HG03097 (cell line): Measurements from ENCODE around the gene ALKBH4.
"Not testable (repeated sequence)": the region's sequence is repeated elsewhere in the genome, so short reads cannot be mapped to it uniquely, and the experiment has no call there.

ENCODE experiments used
- ATAC-seq: cut with Tn5 transposase; IDR thresholded peaks from one replicate; pipeline ENCODE4 v1.9.1; 2021; ENCODE audit not compliant: unreplicated experiment, low FRiP score

Gene ALKBH4

DNA sequence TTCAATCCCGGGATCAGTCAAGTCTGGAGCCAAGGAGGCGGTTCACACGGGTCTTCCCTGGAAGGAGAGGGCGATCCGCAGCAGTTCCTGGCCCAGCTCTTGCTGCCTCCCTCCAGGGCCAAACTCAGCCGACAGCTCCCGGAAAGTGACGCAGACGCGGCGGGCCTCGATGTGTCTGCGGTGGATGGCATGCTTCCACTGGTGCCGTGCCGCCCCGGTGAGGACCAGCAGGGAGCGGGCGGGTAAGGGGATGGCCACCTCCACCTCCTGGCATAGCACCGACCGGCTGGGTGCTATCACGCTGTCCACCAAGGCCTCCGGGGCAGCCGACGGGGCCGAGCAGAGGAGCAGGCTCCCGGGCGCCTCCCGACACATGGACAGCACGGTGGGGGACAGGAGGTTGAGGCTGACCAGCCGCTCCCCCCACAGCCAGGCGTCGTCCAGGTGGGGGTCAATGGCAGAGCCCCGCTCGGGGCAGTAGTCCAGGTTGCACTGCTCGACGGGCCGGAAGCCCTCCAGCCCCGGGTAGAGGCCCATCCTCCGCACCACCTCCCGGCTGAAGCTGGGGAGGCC is 7.2 kb downstream of the ALKBH4 start:
- ATAC-seq, result no peak

DNA sequence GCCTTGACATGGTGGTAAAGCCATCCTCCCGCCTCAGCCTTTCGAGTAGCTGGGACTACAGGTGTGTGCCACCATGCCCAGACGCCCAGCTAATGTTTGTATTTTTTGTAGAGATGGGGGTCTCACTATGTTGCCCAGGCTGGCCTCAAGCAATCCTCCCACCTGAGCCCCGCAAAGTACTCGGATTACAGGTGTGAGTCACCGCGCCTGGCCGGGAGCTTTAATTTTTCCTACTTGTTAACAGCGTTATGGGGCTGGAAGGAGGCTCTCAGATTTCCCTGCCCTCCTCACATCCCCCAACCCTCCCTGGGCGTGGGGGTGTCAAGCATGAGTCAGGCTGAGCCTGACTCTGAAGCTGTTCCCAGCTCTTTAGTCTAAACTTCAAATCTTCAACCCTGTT is 8.3 kb downstream of the ALKBH4 start:
- ATAC-seq, result no peak

DNA sequence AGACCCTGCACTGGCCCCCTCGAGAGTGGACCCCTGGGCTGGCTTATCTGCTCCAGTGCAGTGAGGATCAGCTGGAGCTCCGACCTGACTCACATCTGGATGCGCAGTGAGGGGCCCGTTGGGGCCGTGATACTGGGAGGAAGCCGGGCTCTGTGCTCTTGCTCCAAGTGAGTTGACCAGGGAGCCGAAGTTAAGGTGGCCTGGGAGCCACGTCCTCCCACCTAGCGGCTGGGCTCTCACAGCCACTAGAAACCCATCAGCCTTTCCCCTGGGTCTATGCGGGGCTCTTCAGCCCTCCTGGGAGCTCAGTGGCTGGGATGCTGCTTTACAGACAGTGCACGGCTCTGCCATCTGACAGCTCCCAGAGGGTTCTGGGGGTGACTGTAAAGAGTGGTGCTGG is 9.1 kb downstream of the ALKBH4 start:
- no peak for ATAC-seq

DNA sequence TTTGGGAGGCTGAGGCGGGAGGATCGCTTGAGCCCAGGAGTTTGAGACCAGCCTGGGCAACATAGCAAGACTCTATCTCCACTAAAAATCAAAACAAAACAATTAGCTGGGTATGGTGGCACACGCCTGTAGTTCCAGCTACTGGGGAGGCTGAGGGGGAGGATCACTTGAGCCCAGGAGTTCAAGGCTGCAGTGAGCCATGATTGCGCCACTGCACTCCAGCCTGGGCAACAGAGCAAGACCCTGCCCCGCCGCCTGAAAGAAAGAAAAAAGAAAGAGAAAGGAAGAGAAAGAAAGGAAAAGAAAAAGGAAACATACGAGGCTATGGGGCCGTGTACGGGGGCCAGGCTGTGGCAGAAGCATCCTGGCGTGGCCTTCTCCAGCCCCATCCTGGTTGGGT is 9.7 kb downstream of the ALKBH4 start:
- ATAC-seq, result not testable (repeated sequence)

DNA sequence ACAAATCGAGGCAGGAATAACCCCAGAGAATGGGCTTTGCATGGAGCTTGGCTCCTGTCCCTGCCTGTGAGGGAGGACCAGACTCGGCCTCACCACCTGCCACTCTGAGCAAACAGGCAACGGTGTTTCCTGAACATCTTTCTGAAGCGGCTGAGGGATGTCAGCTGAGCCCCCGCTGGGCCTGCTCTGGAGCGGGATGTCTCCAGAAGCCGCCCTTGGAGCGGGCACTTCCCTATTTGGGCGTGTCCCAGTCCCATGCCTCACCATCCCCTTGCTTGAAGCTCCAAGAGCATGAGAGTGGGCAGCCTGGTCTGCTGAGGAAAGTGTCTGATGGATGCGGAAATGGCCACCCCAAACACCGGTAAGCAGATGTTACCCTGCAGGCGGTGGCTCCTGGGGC is 10.2 kb downstream of the ALKBH4 start:
- no peak for ATAC-seq

DNA sequence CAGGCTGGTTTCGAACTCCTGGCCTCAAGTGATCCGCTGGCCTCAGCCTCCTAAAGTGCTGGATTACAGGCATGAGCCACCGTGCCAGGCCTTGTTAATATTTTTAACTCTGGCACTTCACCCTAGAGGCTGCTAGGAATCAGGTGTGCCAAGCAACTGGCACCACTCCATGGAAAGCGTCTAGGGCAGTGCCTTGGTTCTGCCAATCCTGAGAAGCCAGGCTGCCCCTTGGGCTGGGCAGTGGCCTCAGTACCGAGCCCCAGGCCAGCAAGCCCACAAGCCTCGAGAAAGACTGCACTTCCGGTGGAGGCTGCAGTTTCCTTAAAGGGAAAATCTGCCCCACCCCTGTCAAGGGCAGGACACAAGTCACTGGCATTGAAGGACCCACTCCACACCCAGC is 11.3 kb downstream of the ALKBH4 start:
- no peak for ATAC-seq

DNA sequence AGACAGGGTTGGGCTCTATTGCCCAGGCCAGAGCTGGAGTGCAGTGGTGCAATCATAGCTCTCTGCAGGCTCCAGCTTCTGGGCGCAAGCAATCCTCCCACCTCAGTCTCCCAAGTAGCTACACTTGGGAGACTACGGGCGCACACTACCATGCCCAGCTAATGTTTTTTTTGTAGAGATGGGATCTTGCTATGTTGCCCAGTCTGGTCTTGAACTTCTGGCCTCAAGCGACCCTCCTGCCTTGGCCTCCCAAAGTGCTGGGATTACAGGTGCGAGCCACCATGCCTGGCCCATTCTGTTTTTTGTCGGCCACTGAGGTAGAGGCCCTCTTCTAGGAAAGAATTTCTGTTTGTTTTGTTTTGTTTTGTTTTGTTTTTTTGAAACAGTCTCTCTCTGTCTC is 12.2 kb downstream of the ALKBH4 start:
- no peak for ATAC-seq

DNA sequence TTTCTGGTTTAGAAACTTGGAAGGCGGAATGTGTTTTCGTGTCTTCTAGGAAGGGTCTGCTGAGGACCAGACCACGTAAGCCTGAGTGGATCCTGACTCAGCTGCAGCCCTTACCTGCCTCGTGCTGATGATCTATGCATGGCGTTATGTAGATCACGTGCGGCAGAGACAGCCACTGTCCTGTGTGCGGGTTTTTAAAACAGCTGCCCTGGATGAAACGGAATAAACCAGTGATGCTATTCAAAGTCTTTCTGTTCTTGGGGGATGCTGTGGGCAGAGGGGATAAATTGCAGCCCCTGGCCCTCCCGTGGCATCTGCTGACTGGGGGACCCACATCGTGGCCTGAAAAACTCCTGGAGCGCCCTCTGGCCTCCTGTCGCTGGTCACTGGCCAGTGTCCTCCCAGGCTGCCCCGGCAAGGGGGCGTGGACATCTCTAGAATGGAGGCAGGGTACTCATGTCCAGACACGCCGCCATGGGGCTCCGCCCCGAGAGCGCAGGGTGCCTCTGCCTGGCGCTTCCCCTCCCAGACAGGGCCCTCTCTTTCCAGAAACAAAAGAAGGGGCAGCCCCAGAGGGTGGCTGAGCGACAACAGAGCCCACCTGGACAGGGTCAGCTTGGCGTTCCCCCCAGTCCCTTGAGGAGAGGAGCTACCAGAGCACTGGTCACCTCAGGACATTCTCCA is 13.2 kb downstream of the ALKBH4 start:
- no peak for ATAC-seq

DNA sequence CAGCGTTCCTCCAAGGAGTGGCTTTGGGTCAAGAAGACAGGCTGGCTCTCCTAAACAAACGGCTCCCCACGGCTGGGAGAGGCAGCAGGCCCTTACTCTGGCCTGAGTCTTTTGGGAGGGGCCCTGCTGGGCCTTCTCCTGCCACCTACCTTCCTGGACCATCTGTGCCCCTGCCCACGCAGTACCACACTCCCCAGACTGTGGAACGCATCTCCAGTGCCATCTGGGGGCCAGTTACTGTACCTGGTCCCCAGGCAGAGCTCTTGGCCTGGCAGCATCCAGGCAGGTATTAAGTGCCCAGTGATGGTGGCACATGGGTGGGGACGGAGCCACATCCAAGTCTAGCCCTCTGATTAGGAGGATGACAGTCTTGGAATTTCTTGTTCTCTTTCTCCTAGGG is 14.4 kb downstream of the ALKBH4 start:
- ATAC-seq, result no peak

DNA sequence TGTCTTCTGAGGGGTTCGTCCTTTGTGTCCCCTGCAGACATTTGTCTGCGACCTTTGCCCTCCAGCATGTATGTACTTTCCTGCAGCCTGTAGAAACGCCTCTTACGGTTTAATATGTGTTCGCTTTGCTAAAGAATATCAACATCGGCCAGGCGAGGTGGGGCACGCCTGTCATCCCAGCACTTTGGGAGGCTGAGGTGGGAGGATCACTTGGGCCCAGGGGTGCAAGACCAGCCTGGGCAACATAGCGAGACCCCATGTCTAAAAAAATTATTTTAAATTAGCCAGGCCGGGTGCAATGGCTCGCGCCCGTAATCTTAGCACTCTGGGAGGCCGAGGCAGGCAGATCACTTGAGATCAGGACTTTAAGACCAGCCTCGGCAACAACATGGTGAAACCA is 15.5 kb downstream of the ALKBH4 start:
- ATAC-seq, result no peak

DNA sequence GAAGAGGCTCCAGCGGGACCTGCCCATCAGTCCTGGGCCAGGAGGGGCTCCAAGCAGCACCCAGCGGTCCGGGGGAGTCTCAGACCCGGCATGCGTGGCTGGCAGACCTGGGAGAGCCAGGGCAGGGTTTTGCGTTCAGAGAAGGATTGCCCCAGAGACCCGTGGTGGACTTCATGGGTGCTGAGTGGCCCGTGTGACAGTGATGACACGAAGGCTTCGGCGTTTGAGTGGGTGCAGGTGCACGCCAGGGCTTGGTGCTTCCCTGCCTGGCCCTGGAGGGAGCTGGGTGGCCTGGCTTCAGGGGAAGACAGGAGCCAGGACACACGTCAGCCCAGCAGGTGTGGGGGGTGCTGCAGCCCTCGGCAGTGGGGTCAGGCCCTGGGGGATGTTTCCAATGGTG is 17.4 kb downstream of the ALKBH4 start:
- ATAC-seq, result no peak

DNA sequence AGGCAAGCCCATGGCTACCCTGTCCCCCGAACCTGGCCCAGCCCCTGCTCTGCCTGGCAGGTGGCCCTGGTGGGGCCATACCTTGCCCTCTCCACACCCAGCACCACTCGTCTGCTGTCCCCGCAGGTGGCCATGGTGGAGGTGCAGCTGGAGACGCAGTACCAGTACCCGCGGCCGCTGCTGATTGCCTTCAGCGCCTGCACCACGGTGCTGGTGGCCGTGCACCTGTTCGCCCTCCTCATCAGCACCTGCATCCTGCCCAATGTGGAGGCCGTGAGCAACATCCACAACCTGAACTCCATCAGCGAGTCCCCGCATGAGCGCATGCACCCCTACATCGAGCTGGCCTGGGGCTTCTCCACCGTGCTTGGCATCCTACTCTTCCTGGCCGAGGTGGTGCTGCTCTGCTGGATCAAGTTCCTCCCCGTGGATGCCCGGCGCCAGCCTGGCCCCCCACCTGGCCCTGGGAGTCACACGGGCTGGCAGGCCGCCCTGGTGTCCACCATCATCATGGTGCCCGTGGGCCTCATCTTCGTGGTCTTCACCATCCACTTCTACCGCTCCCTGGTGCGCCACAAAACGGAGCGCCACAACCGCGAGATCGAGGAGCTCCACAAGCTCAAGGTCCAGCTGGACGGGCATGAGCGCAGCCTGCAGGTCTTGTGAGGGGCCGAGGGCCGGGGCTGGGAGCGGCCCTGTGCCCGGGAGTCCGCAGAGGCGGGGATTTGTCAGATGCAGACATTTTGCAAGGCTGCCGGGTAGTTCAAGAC is 18.1 kb downstream of the ALKBH4 start:
- no peak for ATAC-seq

DNA sequence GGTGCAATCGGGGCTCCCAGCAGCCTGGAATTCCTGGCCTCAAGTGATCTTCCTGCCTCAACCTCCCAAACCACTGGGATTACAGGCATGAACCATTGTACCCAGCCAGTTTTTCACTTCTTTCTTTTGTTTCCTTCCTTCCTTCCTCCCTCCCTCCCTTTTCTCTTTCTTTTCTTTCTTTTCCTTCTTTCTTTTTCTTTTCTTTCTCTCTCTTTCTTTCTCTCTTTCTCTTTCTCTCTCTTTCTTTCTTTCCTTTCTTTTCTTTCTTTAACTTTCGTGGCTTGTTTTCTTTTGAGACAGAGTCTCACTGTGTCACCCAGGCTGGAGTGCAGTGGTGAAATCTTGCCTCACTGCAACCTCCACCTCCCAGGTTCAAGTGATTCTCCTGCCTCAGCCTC is 19.0 kb downstream of the ALKBH4 start:
- ATAC-seq, result no peak

DNA sequence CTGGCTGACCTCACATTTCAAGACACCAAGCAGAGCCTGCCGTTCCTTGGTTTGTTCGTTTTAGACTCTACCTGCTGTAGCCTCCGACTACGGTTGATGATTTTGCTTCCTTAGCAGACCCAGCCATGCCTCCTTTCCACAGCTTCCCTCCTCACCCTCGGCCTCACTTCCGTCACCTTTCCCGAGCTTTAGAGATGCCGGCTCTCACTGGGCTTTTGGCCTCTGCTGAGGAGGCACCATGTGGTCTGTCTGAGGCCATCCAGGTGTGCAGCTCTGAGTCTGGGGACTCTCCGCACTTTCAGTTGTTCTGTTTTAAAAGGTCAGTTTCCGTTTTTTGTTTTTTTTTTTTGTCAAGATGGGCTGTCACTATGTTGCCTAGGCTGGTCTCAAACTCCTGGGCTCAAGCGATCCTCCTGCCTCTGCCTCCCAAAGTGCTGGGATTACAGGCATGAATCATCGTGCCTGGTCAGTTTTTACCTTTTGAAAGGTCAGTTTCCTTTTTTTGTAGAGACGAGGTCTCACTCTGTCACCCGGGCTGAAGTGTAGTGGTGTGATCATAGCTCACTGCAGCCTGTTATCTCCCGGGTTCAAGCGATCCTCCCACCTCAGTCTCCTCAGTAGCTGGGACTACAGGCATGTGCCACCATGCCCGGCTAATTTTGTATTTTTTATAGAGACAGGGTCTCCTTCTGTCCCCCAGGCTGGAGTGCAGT is 19.5 kb downstream of the ALKBH4 start:
- ATAC-seq, result no peak

DNA sequence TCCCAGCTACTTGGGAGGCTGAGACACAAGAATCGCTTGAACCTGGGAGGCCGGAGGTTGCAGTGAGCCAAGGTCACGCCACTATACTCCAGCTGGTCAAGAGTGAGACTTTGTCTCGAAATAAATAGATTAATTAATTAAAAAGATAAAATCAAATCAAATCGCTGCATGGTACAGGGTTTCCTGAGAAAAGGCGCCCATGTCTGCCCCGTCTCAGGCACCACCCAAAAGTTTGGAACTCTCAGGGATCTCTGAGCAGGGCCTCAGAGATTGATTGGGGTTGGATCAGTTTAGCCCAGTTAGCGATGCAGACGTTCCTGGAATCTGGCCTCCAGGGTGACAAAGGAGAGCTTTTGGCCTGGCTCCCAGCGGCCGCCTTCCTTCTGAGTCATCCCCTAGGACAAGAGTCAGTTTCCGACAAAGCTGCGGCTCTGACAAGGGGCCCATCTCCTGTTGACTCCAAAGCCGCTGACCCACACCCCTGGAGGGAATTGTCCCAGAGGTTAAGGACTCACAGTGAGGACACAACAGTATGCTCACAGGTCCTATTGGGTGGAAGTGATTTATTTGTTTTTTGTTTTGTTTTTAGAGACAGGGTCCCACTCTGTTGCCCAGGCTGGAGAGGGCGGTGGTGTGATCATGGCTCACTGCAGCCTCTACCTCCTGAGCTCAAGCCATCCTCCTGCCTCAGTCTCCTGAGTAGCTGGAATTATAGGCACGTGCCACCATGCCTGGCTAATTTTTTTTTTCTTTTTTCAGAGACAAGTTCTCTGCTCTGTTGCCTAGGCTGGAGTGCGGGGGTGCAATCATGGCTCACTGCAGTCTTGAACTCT is 24.5 kb downstream of the ALKBH4 start:
- no peak for ATAC-seq

DNA sequence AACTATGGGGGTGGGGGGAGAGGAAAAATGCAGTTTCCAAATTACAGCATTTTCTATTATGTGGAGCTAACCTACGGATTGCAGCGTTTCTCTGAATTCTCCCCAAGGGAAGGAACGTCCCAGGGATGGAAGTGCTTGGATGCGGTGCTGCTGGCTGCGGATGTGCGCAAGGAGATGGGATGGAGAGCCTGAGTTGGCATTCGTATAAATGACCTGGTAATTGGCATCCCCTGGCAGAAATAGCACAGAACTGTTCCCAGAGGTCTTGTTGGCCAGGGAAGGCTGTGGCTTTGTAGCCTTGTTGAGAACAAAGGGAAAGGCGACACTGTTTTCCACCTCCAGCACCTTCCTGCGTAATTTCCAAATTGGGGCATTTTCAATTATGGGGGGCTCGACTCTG is 28.5 kb downstream of the ALKBH4 start:
- no peak for ATAC-seq

DNA sequence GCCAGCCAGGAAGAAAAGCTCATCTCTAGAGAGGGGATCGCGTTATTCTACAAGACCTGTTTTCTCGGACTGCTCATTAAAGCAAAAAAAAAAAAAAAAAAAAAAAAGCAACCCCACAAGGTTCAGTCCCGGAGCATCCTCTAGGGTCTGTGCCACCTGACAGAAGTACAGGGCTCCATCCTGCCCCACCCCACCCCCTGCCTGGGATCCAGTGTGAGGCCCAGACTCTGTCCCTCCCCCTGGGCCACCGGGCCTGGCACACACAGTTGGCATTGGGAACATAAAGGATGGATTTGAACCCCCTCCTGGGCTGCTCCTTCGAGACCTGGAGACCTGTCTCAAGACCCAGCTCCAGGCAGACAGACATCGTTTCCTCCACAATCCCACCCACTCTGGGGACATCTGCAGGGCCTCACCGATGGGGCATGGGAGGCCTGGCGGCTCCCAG is 30.6 kb downstream of the ALKBH4 start:
- ATAC-seq, result no peak

DNA sequence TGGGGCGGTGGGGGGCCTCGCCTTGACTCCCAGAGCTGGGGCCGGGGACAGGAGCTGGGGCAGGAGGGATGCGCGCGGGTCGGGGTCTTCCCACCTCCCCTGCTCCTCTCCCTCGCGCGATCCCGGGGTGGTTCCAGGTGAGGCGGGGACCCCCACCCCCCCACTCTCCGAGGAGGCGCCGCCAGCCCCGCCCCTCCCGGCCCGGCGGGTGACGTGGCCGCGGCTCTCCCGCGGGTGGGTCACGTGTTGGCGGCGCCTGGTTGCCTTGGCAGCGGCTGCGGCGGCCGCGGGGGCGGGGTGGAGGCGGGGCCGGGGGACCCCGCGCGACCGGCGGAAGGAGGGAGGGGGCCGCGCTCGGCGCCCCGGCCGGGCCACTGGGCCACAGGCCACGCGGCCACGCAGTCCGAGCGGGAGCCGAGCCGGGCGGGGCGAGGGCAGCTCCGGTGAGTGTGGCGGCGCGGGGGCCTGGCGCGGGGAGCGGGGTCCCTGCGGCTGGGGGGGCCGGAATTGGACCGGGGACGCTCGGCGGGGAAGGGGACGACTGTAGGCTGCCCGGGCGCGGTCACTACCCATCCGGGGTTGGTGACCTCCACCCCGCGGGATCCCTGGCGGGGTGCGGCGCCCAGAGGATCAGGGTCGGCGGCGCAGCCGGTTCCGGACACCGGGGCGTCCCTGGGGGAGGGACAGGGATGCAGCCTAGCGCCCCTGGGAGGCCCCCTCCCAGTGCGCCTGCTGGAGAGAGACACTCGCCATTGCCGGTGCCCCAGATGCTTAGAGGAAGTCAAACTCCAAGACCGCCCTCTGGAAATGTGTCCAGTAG is 31.2 kb downstream of the ALKBH4 start, which contains the start of gene ORAI2:
ORAI2 (plus strand) TSS at position 357 of the 820 bp plus-strand sequence. CDS start 5,382 bp downstream, outside the sequence.
- peak; percentile 51 for ATAC-seq

DNA sequence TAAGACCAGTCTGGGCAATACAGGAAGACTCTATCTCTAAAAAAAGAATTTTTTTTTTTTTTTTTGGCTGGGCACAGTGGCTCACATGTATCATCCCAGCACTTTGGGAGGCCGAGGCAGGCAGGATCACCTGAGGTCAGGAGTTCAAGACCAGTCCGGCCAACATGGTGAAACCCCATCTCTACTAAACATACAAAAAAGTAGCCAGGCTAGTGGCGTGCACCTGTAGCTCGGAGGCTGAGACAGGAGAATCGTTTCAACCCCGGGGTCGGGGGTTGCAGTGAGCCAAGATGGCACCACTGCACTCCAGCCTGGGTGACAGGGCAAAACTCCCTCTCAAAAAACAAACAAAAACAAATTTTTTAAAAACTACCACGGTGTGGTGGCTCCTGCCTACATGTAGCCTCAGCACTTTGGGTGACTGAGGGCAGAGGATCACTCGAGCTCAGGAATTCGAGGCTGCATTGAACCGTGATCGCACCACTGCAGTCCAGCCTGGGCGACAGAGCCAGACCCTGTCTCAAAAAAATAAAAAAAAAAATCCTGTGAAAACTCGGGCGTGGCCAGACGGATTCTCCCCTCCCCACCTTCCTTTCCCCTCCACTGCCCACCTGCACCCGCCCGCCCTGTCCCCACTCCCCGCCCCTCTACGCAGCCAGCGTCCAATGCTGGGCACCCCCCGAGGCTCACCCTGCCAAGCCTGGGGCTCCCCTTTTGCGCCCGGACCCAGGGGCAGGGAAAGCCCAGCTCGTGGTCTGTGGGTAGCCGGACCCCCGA is 32.0 kb downstream of the ALKBH4 start:
- ATAC-seq, result peak; percentile 20
